Right renal cortex interstitium (tissue), 3 donors: ENCODE data around the gene SLCO4A1. TPM values are rescaled to one million over a fixed set of nuclear protein-coding genes. Genes with fewer than 3 reads are reported as not detected.
"Not testable (repeated sequence)": the region's sequence is repeated elsewhere in the genome, so short reads cannot be mapped to it uniquely, and the experiment has no call there.

Experiments used
- DNase-seq, 3 donors: peaks; one replicate each; pipeline ENCODE4 v3.0.0-alpha.2; 2013; ENCODE audit warnings: low read depth in 3 of 3, low spot score in 2 of 3
- polyA plus RNA-seq, 3 donors: library from polyadenylated mRNA; unstranded; fragments of 120-200 nt; gene quantifications; one replicate each; pipeline ENCODE4 v1.2.1, GENCODE V29; 2013; ENCODE audit not compliant: insufficient read length in 3 of 3

Gene SLCO4A1
- polyA plus RNA-seq, 3 donors: 1.8 to 2.7 (median 2.3) TPM

GRCh38 chr20:62679978-62680589, 37.8 kb downstream of the SLCO4A1 start:
- no peak for DNase-seq

GRCh38 chr20:62682912-62683517, 40.7 kb downstream of the SLCO4A1 start:
- DNase-seq: no peak

GRCh38 chr20:62683660-62684322, 41.5 kb downstream of the SLCO4A1 start:
- DNase-seq: not testable (repeated sequence)

- no peak for DNase-seq
These were observed 42.7 kb downstream of the SLCO4A1 start for GRCh38 chr20:62684981-62685380.

GRCh38 chr20:62685781-62686555, 43.7 kb downstream of the SLCO4A1 start:
- DNase-seq: no peak

GRCh38 chr20:62686869-62687830, 44.8 kb downstream of the SLCO4A1 start:
- DNase-seq: no peak

GRCh38 chr20:62688083-62688482, 45.8 kb downstream of the SLCO4A1 start:
- no peak for DNase-seq

- no peak for DNase-seq
These were observed 46.7 kb downstream of the SLCO4A1 start for GRCh38 chr20:62688855-62689460.

- DNase-seq: no peak
These were observed 47.6 kb downstream of the SLCO4A1 start for GRCh38 chr20:62689861-62690260.

GRCh38 chr20:62690261-62690820, 48.0 kb downstream of the SLCO4A1 start:
- DNase-seq: no peak

GRCh38 chr20:62691487-62691886, 49.2 kb downstream of the SLCO4A1 start:
- no peak for DNase-seq

GRCh38 chr20:62692176-62692575, 49.9 kb downstream of the SLCO4A1 start:
- DNase-seq: no peak

GRCh38 chr20:62692801-62693523, 50.7 kb downstream of the SLCO4A1 start:
- no peak for DNase-seq

- no peak for DNase-seq
These were observed 51.2 kb downstream of the SLCO4A1 start for GRCh38 chr20:62693524-62693922.

- no peak for DNase-seq
These were observed 51.8 kb downstream of the SLCO4A1 start for GRCh38 chr20:62694106-62694505.

- no peak for DNase-seq
These were observed 52.6 kb downstream of the SLCO4A1 start for GRCh38 chr20:62694868-62695267.

GRCh38 chr20:62695448-62696414, 53.4 kb downstream of the SLCO4A1 start:
- DNase-seq: no peak
